ENCODE results near the gene LEMD2. TPM values are rescaled to one million over a fixed set of nuclear protein-coding genes. Genes with fewer than 3 reads are reported as not detected.
A peak's percentile ranks its signal among the peaks of the same experiment; 100 is the strongest.

The LEMD2 gene
- total RNA-seq, 1 experiment from 2014 or later = 65.9 TPM

DNA sequence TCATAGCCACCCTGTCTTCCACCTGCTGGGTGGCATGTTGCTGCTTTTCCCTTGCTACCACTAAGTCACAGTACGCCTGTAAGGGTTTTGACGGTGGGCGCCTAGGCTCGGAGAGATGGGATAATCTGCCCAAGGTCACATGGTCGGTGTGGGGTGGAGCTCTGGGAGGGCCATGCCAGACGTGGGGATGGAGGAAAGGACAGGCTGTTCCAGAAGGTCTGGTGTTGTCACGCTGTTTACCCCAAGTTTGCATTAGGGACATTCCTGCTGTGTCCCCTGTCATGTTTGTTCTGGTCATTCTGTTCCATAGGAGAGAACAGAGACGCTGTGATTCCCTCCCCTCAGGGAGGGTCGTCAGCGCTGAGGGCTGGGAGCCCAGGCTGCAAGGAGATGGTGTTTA, 58.3 kb downstream of the LEMD2 start:
- ChIA-PET POLR2A (ENCODE audit: unreplicated experiment) (no interaction called here), CTCF (no interaction called here)
- Histone ChIP-seq H3K79me2 (ENCODE audit: low read depth) (no peaks in the 10 kb centered on the region), H3K4me1 (replicated peaks; ENCODE audit: insufficient read depth) (peaks cover 40% of the 10 kb centered on the region), H3K27ac (peak overlapping the region; percentile 82; the same call in 1 of the 2 replicates), H3K9me2 (ENCODE audit: insufficient read depth) (no peaks in the 10 kb centered on the region), H3K4me2 (peak overlapping the region; percentile 78; the same call in 1 of the 2 replicates), H3K9me3 (ENCODE audit: insufficient read depth, low read depth) (no peaks in the 10 kb centered on the region), H3K4me3 (no peak overlapping the region), H3F3A (ENCODE audit: insufficient read depth, low read depth) (peaks cover 24% of the 10 kb centered on the region), H2AFZ (no peak overlapping the region), H3K27me3 (ENCODE audit: insufficient read depth, low read depth) (no peaks in the 10 kb centered on the region), H4K20me1 (ENCODE audit: insufficient read depth) (no peaks in the 10 kb centered on the region), H3K36me3 (ENCODE audit: low read depth) (no peaks in the 10 kb centered on the region)
- intact Hi-C loops (cut with micrococcal nuclease; ENCODE audit: unreplicated experiment) = no loop called here
- no peak for DNase-seq
- no TSS peak for BruUV-seq (replicated peaks)
- no peak for TF ChIP-seq EZH2 (IDR thresholded peaks at IDR 0.05; ENCODE audit: low read depth)
- TF ChIP-seq, protein P1, sequence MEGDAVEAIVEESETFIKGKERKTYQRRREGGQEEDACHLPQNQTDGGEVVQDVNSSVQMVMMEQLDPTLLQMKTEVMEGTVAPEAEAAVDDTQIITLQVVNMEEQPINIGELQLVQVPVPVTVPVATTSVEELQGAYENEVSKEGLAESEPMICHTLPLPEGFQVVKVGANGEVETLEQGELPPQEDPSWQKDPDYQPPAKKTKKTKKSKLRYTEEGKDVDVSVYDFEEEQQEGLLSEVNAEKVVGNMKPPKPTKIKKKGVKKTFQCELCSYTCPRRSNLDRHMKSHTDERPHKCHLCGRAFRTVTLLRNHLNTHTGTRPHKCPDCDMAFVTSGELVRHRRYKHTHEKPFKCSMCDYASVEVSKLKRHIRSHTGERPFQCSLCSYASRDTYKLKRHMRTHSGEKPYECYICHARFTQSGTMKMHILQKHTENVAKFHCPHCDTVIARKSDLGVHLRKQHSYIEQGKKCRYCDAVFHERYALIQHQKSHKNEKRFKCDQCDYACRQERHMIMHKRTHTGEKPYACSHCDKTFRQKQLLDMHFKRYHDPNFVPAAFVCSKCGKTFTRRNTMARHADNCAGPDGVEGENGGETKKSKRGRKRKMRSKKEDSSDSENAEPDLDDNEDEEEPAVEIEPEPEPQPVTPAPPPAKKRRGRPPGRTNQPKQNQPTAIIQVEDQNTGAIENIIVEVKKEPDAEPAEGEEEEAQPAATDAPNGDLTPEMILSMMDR (conservative IDR thresholded peaks at IDR 0.05) = no peak

DNA sequence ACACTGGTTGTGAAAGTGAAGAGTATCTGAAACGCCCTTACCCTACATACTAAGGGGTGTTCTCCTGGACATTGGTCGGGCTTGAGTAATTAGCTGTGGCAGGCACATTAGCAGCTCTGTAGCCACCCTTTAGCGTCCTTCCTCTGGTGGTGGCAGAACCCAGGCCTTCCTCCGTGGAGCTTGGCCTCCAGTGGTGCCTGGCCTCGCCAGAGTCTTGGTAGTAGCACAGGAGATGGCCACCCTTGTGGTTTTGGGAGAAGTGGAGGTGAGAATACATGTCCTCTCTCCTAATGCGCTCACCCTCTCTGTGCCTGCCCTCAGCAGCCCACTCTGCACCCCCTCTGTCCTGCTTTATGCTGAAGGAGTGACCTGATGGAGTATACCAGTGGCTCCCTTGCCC, 59.9 kb downstream of the LEMD2 start:
- TF ChIP-seq, protein P1 (conservative IDR thresholded peaks at IDR 0.05) = no peak
- TF ChIP-seq EZH2 (IDR thresholded peaks at IDR 0.05; ENCODE audit: low read depth) = no peak

DNA sequence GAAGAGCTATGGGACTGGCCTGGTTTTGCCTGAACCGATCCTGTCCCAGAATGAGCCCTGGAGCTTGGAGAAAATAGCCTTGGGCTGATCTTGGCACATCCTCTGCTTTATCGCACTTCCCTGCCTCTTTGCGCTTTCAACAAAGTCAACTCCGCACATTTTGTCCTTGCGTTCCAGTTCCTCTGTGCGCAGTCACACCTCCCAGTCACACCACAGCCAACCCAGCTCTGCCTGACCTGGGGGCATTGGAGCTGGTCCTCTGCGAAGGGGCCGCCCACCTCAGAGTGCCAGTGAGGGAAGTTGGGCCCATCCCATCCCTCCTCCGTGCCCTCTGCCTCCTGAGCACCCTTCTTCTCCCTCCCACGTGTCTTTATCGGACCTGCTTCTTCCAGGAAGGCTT, 60.5 kb downstream of the LEMD2 start:
- Histone ChIP-seq H4K20me1 (ENCODE audit: insufficient read depth) (no peaks in the 10 kb centered on the region), H3K27ac (no peak overlapping the region), H3K4me1 (replicated peaks; ENCODE audit: insufficient read depth) (peaks cover 37% of the 10 kb centered on the region), H3K79me2 (ENCODE audit: low read depth) (no peaks in the 10 kb centered on the region), H3K9me3 (ENCODE audit: insufficient read depth, low read depth) (no peaks in the 10 kb centered on the region), H3F3A (ENCODE audit: insufficient read depth, low read depth) (peaks cover 24% of the 10 kb centered on the region), H3K9me2 (ENCODE audit: insufficient read depth) (no peaks in the 10 kb centered on the region), H3K4me3 (no peak overlapping the region), H3K27me3 (ENCODE audit: insufficient read depth, low read depth) (no peaks in the 10 kb centered on the region), H3K4me2 (no peak overlapping the region), H2AFZ (no peak overlapping the region), H3K36me3 (ENCODE audit: low read depth) (no peaks in the 10 kb centered on the region)
- BruUV-seq (replicated peaks) = no TSS peak
- POLR2A ChIA-PET (ENCODE audit: unreplicated experiment) = interaction anchor here (0.6 kb wide), 1 partner anchor 721 kb away, joined by 5 read pairs; no protein-coding TSS in a partner anchor
- intact Hi-C loops (cut with micrococcal nuclease; ENCODE audit: unreplicated experiment) = no loop called here
- no peak for DNase-seq
- TF ChIP-seq, protein P1 (conservative IDR thresholded peaks at IDR 0.05) = no peak
- TF ChIP-seq EZH2 (IDR thresholded peaks at IDR 0.05; ENCODE audit: low read depth) = no peak
- CTCF ChIA-PET = no interaction called here

More for the DNA sequence above, 59.9 kb downstream of the LEMD2 start:
- Histone ChIP-seq H3F3A (ENCODE audit: insufficient read depth, low read depth) (peaks cover 24% of the 10 kb centered on the region), H2AFZ (no peak overlapping the region), H3K4me2 (no peak overlapping the region), H3K4me1 (replicated peaks; ENCODE audit: insufficient read depth) (peaks cover 40% of the 10 kb centered on the region), H3K9me3 (ENCODE audit: insufficient read depth, low read depth) (no peaks in the 10 kb centered on the region), H3K79me2 (ENCODE audit: low read depth) (no peaks in the 10 kb centered on the region), H3K9me2 (ENCODE audit: insufficient read depth) (no peaks in the 10 kb centered on the region), H3K27ac (no peak overlapping the region), H3K4me3 (no peak overlapping the region), H3K36me3 (ENCODE audit: low read depth) (no peaks in the 10 kb centered on the region), H3K27me3 (ENCODE audit: insufficient read depth, low read depth) (no peaks in the 10 kb centered on the region), H4K20me1 (ENCODE audit: insufficient read depth) (no peaks in the 10 kb centered on the region)
- ChIA-PET POLR2A (ENCODE audit: unreplicated experiment) (no interaction called here), CTCF (no interaction called here)
- no TSS peak for BruUV-seq (replicated peaks)
- DNase-seq = no peak
- intact Hi-C loops (cut with micrococcal nuclease; ENCODE audit: unreplicated experiment) = no loop called here

All from PC-9 (cell line).